Rectal smooth muscle tissue (tissue), 1 donor: ENCODE results near the gene HCN2.

Experiments used
- H3K27ac ChIP-seq: one replicate; pipeline ENCODE4 v1.7.0; 2013; ENCODE audit warnings: low read depth, low read length, inconsistent platforms
- H3K27me3 ChIP-seq: one replicate; pipeline ENCODE4 v1.7.0; 2013; ENCODE audit warnings: low read length; ENCODE audit not compliant: control insufficient read depth, insufficient read depth
- H3K36me3 ChIP-seq: one replicate; pipeline ENCODE4 v1.7.0; 2013; ENCODE audit warnings: low read length; ENCODE audit not compliant: control insufficient read depth, insufficient read depth
- H3K4me1 ChIP-seq: one replicate; pipeline ENCODE4 v1.7.0; 2013; ENCODE audit warnings: low read length; ENCODE audit not compliant: control insufficient read depth, insufficient read depth
- H3K4me3 ChIP-seq: one replicate; pipeline ENCODE4 v1.7.0; 2013; ENCODE audit warnings: low read length
- H3K9ac ChIP-seq: one replicate; pipeline ENCODE4 v1.7.0; 2013; ENCODE audit warnings: low read length

Gene HCN2

DNA sequence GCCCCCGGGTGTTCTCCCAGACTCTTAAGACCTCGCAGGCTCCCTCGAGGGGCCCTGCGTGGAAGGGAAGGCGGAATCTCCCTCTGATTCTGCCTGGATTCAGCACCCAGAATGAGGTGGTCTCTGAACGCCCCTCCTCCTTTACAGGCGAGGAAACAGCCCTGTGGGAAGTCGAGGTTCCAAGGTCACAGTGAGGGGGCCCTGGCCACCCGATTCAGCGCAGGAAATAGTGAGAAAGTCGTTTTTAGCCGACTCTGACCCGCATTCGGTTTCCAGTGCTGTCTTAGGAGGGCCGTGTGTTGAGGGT is 16.2 kb upstream of the HCN2 start:
- peak overlapping the region; percentile 90 for H3K4me3 ChIP-seq
- peaks cover 4% of the 10 kb centered on the region for H3K36me3 ChIP-seq
- peak overlapping the region; percentile 38 for H3K9ac ChIP-seq
- peaks cover 21% of the 10 kb centered on the region for H3K4me1 ChIP-seq
- H3K27ac ChIP-seq, result peak overlapping the region; percentile 89
- no peaks in the 10 kb centered on the region for H3K27me3 ChIP-seq

DNA sequence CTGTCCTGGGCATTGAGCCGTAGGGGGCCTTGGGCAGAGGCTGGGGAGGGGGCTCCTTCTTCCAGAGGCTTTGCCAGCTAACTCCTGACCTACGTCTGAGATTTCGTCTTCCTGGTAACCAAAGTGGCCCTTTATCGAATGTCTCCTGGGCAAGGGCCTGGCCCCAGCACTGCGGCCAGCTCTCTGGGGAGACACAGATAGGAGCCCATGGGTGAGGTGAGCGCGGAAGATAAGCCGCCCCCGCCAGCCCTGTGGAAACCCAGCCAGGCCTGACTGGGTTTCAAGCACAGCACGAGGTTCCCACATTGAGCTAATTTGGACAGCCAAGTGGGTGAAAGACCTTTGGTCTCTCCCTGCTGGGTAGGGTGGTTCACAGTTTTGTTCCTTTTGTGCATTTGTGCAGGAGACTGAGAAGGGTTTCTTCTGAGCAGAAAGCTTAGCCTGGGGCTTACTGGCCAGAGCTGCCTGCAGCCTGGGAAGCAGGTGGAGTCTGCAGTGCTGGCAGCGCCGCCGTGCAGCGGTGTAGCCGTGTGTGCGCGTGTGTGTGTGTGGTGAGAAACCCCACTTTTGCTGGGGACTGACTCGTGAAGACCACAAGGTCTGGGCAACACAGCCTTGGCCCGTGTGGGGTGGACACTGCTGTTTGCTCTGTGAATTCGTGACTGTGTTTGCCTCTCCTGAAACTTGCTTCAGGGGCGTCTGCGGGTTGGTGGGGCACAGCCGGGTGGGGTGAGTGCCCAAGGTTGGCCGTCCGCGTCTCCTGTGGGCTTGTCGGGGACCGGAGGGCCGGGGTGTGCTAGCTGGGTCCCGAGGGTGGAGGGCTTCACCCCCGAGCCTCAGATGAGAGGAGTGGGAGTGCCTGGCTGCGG is 14.8 kb upstream of the HCN2 start:
- no peak overlapping the region for H3K9ac ChIP-seq
- peaks cover 21% of the 10 kb centered on the region for H3K4me1 ChIP-seq
- H3K36me3 ChIP-seq, result peaks cover 10% of the 10 kb centered on the region
- H3K27me3 ChIP-seq, result no peaks in the 10 kb centered on the region
- peak overlapping the region; percentile 55 for H3K4me3 ChIP-seq
- peak overlapping the region; percentile 59 for H3K27ac ChIP-seq

DNA sequence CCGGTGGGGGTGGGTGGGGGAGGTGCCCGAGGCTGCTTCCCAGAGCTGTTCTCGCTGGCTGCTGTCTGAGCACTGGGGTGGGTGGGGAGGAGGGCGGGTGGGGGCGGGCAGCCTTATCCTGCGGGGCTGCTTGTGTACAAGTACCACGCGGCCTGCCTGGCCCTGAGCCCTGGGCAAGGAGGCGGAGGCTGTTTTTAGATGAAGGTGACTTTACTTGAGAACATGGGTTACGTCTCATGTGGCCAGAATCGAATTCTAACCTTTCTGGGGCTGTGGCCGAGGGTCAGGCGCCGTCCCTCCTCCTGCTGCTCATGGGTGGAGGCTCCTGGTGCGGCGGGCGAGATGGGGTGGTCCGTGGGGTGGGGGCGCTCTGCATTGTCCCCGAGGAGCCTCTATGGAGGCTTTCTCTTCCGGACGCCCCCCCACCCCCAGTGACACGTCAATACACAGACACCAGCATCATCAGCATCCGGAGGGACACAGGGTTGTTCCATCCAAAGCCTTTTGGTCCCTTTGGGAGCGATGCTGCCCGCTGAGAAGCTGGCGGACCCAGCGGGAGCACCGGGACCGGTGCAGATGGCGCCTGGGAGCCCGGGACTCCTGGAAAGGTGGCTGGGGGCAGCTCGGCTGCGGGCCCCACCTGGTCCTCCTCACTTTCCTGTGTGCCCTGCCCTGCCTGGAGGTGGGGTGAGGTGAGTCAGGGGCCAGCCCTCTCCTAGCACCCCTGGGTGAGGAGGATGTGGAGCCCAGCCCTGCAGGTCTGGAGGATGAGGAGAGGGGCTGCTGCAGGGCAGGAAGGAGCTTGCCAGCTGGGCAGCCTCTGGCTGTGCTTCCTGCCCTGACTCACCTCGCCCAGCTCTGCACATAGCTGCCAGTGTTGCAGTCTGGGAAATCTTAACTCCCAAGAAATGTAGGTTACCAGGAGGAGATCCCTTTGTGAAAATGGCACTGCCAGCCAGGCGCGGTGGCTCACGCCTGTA is 13.9 kb upstream of the HCN2 start:
- H3K4me1 ChIP-seq, result peaks cover 21% of the 10 kb centered on the region
- H3K27me3 ChIP-seq, result no peaks in the 10 kb centered on the region
- peak overlapping the region; percentile 55 for H3K4me3 ChIP-seq
- H3K27ac ChIP-seq, result peak overlapping the region; percentile 83
- peaks cover 14% of the 10 kb centered on the region for H3K36me3 ChIP-seq
- H3K9ac ChIP-seq, result peak overlapping the region; percentile 11

DNA sequence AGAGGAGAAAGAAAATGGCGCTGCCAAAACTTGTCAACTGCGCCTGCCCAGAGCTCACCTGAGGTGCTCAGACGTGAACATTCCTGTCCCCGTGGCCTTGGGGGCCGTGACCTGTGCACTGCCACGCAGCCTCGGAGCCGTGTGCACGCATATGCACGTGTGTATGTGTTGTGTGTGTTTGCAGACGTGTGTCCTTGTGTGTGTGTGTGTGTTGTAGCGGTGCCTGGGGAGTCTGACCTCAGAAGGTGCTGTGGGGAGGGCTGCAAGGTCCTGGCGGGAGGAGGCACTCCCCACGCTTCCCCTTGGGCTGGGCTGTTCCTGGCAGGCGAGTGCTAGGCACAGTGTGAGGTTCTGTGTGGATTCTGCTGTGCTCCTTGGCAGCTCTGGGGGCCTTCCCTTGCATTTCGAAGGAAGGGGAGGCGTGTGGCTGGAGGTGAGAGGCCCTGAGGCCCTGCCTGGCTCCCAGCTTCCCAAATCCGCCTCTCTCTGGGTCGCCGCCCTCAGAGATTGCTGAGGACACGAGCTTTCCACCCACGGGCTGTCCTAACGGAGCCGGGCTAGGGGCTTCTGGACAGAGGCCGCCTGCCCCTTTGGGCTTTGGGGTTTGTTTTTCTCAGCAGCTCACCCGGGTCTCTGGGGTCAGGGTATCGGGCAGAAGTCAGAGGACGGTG is 12.8 kb upstream of the HCN2 start:
- Histone ChIP-seq H3K4me1 (peaks cover 15% of the 10 kb centered on the region), H3K36me3 (peaks cover 20% of the 10 kb centered on the region), H3K9ac (no peak overlapping the region), H3K4me3 (no peak overlapping the region), H3K27ac (no peak overlapping the region), H3K27me3 (no peaks in the 10 kb centered on the region)

DNA sequence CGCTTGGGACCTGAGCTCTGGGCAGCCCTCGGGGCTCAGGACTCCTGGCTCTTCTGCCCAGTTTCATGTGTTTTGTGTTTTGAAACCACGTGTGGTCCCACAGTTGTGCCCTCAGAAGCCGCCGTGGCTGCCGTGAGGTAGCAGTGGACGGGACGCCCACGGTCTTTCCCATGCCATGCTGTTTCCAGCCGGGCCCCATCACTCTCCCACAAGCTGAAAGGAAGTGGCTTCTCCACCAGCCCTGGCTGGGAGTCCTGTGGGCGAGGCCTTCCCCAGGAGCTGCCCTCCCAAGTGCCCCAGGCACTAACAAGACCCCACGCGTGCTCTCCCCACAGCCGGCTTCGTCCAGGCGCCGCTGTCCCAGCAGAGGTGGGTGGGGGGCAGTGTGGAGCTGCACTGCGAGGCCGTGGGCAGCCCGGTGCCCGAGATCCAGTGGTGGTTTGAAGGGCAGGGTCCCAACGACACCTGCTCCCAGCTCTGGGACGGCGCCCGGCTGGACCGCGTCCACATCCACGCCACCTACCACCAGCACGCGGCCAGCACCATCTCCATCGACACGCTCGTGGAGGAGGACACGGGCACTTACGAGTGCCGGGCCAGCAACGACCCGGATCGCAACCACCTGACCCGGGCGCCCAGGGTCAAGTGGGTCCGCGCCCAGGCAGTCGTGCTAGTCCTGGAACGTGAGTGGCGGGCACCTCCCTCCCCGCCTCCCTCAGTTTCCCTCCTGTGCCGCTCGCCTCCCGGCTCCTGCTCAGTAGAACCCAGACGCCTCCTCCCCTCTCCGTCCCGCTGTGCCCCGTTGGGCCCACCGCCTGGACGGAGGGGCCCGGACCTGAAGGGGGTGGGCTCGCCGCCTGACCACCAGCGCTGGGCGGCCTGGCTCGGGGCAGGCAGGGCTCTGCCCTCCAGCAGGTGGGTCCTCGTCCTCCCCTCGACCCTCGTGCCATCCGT is 12.0 kb upstream of the HCN2 start:
- no peaks in the 10 kb centered on the region for H3K27me3 ChIP-seq
- H3K4me3 ChIP-seq, result no peak overlapping the region
- H3K27ac ChIP-seq, result no peak overlapping the region
- peaks cover 15% of the 10 kb centered on the region for H3K4me1 ChIP-seq
- H3K36me3 ChIP-seq, result peaks cover 20% of the 10 kb centered on the region
- no peak overlapping the region for H3K9ac ChIP-seq

DNA sequence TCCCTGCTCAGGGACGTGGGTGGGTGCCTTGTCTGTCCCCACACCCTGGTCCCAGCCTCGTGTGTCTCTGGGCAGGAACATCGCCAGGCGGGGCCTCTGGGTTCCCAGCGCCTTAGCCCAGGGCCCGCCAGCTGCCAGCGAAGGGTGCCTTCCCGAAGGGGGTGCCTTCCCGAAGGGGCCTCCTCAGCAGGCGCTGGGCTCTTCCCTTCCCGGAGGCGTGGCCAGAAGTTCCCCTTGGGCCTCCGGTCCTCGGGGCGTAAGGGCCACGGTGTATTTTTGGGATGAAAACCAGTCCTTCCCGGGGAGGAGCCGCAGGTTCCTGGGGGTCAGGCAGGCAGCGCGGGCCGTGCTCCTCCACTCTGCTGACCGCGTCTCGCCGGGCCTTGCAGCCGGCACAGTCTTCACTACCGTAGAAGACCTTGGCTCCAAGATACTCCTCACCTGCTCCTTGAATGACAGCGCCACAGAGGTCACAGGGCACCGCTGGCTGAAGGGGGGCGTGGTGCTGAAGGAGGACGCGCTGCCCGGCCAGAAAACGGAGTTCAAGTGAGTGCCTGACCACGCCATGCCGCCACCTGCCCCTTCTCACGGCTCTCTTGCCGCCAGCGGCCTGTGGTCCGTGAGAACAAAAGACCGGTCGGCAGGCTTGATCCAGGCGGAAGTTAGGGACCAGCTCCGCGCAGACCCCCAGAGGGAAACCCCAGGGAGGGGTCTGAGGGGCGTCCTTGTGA is 10.4 kb upstream of the HCN2 start:
- Histone ChIP-seq H3K27me3 (no peaks in the 10 kb centered on the region), H3K9ac (no peak overlapping the region), H3K36me3 (peaks cover 27% of the 10 kb centered on the region), H3K27ac (no peak overlapping the region), H3K4me1 (peaks cover 9% of the 10 kb centered on the region), H3K4me3 (no peak overlapping the region)

DNA sequence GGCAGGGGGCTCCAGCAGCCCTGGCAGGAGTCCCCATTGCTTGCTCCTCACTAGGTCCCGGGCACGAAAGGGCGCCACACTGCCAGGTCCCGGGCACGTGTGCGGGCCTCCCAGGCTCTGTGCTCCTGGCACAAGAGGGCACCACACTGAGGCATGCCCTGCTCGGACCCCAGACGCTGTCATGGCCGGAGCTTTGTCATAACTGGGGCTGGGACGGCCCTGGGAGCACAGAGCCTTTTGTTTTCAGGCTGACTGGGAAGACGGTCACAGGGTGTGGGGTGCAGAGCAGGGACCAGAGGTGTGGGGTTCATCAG is 9.9 kb upstream of the HCN2 start:
- Histone ChIP-seq H3K9ac (no peak overlapping the region), H3K36me3 (peaks cover 27% of the 10 kb centered on the region), H3K4me1 (peaks cover 5% of the 10 kb centered on the region)

DNA sequence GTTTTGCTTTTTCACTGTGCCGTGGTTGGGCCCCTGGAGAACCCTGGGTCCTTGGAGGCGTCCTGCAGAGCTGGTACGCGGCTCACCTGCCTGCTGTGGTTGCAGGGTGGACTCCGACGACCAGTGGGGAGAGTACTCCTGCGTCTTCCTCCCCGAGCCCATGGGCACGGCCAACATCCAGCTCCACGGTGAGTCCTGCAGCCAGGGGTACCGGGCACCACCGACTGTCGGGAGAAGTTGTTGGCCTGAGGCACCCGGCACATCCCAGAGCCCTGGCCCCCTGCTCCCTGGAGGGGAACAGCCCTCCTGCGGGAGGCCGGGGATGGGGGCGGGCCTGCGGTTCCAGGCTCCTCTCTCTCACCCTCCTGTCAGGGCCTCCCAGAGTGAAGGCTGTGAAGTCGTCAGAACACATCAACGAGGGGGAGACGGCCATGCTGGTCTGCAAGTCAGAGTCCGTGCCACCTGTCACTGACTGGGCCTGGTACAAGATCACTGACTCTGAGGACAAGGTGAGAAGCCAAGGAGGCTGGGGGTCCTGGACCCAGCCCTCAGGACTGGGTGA is 9.3 kb upstream of the HCN2 start:
- Histone ChIP-seq H3K4me1 (peaks cover 5% of the 10 kb centered on the region), H3K9ac (no peak overlapping the region), H3K36me3 (peaks cover 27% of the 10 kb centered on the region), H3K27ac (no peak overlapping the region), H3K4me3 (no peak overlapping the region), H3K27me3 (peaks cover 2% of the 10 kb centered on the region)

More for the DNA sequence above, 9.9 kb upstream of the HCN2 start:
- peaks cover 2% of the 10 kb centered on the region for H3K27me3 ChIP-seq
- H3K27ac ChIP-seq, result no peak overlapping the region
- no peak overlapping the region for H3K4me3 ChIP-seq

DNA sequence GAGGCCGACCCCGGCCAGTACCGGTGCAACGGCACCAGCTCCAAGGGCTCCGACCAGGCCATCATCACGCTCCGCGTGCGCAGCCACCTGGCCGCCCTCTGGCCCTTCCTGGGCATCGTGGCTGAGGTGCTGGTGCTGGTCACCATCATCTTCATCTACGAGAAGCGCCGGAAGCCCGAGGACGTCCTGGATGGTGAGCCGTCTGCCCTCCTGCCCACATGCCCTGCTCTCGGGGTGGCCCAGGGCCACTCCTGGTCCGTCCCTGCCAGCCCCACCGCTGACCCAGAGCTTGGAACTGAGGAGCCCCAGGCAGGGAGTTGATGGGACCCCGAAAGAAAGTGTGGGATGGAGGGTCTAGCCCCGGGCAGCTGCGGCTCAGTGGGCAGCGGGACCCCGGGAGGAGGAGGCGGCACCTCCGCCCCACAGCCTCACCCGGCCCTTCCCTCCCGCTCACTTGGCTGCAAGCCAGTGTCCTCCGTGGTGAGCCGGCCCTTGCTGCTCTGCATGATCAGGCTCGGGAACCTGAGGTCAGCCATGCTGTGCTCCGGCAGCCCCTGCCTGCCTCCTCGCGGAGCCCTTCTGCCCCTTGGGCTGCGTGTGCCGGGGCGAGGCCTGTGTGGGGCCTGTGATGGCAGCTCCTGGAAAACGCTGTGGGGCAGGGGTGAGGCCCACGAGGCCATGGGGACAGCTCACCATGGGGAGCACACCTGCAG is 8.1 kb upstream of the HCN2 start:
- no peak overlapping the region for H3K27ac ChIP-seq
- peaks cover 2% of the 10 kb centered on the region for H3K27me3 ChIP-seq
- no peaks in the 10 kb centered on the region for H3K4me1 ChIP-seq
- H3K36me3 ChIP-seq, result peaks cover 27% of the 10 kb centered on the region
- no peak overlapping the region for H3K9ac ChIP-seq
- no peak overlapping the region for H3K4me3 ChIP-seq

DNA sequence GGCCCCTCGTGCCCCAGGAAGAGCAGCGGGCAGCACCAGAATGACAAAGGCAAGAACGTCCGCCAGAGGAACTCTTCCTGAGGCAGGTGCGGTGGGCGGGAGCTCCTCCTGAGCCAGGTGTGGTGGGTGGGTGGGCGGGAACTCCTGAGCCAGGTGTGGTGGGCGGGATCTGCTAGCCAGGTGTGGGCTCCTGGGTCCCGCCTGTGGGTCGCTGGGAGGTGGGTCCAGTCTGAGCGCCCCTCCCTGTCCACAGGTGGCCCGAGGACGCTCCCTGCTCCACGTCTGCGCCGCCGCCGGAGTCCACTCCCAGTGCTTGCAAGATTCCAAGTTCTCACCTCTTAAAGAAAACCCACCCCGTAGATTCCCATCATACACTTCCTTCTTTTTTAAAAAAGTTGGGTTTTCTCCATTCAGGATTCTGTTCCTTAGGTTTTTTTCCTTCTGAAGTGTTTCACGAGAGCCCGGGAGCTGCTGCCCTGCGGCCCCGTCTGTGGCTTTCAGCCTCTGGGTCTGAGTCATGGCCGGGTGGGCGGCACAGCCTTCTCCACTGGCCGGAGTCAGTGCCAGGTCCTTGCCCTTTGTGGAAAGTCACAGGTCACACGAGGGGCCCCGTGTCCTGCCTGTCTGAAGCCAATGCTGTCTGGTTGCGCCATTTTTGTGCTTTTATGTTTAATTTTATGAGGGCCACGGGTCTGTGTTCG is 7.0 kb upstream of the HCN2 start:
- H3K4me1 ChIP-seq, result no peaks in the 10 kb centered on the region
- H3K9ac ChIP-seq, result no peak overlapping the region
- peaks cover 2% of the 10 kb centered on the region for H3K27me3 ChIP-seq
- H3K36me3 ChIP-seq, result peaks cover 27% of the 10 kb centered on the region
- no peak overlapping the region for H3K4me3 ChIP-seq
- H3K27ac ChIP-seq, result no peak overlapping the region
